Measurements from ENCODE around the gene MACROD2.

MACROD2 gene

DNA sequence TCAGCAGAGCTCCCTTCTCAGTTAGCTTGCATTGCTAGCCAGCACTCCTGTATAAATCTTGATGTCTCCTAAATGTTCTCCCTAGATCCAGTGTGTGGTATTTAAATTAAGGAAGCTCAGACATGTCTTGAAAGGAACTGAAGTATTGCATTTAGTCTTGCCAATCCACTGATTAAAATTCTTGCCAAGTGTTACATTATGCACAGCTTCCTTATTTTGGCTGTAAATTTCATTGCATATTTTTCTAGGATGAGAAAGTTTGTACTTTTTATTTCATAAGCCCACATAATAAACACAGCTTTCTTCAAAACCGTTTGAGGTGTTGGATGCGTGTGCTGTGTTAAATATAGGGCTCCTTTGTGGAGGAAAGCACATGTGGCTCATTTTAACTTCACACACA lies 671.9 kb downstream of the MACROD2 start:
- DNase-seq (ENCODE audit: low spot score) = no peak
- H3K27ac ChIP-seq = no peak overlapping the region
- TF ChIP-seq, protein P1, sequence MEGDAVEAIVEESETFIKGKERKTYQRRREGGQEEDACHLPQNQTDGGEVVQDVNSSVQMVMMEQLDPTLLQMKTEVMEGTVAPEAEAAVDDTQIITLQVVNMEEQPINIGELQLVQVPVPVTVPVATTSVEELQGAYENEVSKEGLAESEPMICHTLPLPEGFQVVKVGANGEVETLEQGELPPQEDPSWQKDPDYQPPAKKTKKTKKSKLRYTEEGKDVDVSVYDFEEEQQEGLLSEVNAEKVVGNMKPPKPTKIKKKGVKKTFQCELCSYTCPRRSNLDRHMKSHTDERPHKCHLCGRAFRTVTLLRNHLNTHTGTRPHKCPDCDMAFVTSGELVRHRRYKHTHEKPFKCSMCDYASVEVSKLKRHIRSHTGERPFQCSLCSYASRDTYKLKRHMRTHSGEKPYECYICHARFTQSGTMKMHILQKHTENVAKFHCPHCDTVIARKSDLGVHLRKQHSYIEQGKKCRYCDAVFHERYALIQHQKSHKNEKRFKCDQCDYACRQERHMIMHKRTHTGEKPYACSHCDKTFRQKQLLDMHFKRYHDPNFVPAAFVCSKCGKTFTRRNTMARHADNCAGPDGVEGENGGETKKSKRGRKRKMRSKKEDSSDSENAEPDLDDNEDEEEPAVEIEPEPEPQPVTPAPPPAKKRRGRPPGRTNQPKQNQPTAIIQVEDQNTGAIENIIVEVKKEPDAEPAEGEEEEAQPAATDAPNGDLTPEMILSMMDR (conservative IDR thresholded peaks at IDR 0.05; ENCODE audit: low read depth) = no peak
- ChIA-PET POLR2A (ENCODE audit: low non-redundant PET) (no interaction called here), CTCF (interaction anchor here (0.6 kb wide), 1 partner anchor 386 kb away, joined by 5 read pairs; no protein-coding TSS in a partner anchor)

DNA sequence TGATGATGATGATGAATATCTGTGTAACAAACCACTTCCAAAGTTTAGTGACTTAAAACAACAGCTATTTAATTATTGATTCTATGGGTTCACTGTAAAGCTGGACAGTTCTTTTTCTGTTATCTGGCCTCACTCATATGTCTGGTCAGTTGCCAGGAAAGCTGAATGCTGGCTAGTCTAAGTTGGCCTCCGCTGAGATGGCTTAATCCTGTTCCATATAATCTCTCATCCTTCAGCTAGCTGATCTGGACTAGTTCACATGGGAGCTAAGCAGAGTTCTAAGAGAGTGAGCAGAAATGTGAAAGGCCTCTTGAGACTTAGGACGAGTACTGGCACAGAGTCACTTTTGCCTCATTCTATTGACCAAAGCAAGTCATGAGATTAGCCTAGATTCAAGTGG lies 676.8 kb downstream of the MACROD2 start:
- H3K27ac ChIP-seq = no peak overlapping the region
- no peak for DNase-seq (ENCODE audit: low spot score)
- TF ChIP-seq, protein P1 (conservative IDR thresholded peaks at IDR 0.05; ENCODE audit: low read depth) = no peak
- ChIA-PET POLR2A (ENCODE audit: low non-redundant PET) (no interaction called here), CTCF (no interaction called here)

DNA sequence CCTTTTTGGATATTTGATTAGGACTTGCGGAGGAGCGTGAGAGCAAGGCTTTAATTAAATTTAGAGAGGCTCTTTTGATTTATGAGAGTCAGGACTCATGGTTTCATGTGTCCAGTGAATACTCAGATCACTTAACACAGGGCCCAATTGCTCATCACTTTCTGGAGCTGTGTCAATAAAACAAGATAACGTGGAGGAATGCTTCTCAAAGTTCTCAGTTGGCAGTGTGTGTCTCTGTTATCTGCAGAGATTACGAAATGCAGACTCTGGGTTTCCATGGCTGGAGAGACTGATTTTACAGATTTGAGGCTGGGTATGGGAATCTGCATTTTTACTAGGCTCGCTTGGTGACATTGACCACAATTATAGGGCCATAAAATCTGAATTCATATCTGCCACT lies 677.8 kb downstream of the MACROD2 start:
- TF ChIP-seq, protein P1 (conservative IDR thresholded peaks at IDR 0.05; ENCODE audit: low read depth) = no peak
- ChIA-PET POLR2A (ENCODE audit: low non-redundant PET) (no interaction called here), CTCF (no interaction called here)
- no peak overlapping the region for H3K27ac ChIP-seq
- no peak for DNase-seq (ENCODE audit: low spot score)

DNA sequence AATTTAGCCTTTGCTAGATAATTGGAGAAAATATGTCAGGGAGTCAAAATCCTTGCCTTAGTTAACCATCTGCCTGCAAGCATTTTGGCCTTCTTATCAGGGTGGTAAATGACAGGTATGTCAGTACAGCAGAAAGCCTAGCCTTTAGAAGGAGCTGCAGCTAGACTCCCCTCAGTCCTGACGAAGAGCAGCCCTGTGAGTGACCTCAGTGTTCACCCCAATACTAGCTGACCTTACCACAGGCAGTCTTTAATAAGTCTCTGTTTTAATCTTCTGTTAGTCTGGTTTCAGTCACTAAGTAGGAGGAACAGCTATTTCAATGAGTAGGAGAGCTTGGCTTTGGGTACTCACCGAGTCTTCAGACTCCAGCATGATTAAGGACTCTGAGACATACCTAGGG lies 682.1 kb downstream of the MACROD2 start:
- H3K27ac ChIP-seq = no peak overlapping the region
- POLR2A ChIA-PET (ENCODE audit: low non-redundant PET) = no interaction called here
- CTCF ChIA-PET = no interaction called here
- TF ChIP-seq, protein P1 (conservative IDR thresholded peaks at IDR 0.05; ENCODE audit: low read depth) = no peak
- no peak for DNase-seq (ENCODE audit: low spot score)

DNA sequence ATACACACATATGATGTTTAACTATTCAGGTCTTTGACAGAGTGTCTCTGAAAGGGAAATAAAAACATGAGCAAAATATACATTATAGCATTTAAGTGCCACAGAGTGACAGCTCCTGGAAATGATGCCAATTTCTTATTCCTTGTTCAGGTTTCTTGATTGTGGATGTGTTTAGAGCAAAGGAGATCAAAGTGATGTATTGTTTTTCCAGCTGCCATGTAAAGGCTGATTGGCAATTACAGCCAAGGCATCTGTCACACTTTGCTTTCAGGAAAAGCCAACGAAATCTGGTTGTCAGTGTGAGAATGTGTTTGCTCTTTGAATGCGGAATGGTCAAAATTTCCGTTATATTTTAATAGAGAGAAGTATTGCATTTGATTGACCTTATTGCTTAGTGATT lies 689.9 kb downstream of the MACROD2 start:
- H3K27ac ChIP-seq = no peak overlapping the region
- ChIA-PET CTCF (interaction anchor here (0.5 kb wide), 1 partner anchor 340 kb away, joined by 3 read pairs; no protein-coding TSS in a partner anchor), POLR2A (ENCODE audit: low non-redundant PET) (no interaction called here)
- TF ChIP-seq, protein P1 (conservative IDR thresholded peaks at IDR 0.05; ENCODE audit: low read depth) = no peak
- no peak for DNase-seq (ENCODE audit: low spot score)

DNA sequence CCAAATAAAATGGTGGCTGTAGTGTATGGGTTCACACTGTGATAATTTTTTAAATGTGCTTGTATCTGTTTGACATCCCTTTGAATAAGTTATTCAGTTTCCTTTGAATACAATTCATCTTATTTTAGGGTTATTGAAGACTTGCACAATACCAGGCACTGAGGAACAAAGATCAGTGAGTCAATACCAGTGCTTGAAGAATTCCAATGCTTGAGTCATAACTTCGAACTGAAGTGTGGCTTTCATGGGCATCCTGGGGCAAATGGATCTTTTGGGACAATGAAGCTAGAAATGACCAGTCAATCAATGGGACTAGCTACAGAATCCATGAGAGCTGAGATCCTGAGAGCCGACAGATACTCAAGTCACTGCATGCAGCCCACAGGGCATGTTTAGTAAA lies 692.0 kb downstream of the MACROD2 start:
- POLR2A ChIA-PET (ENCODE audit: low non-redundant PET) = no interaction called here
- TF ChIP-seq, protein P1 (conservative IDR thresholded peaks at IDR 0.05; ENCODE audit: low read depth) = no peak
- DNase-seq (ENCODE audit: low spot score) = peak; percentile 46
- no peak overlapping the region for H3K27ac ChIP-seq
- CTCF ChIA-PET = no interaction called here

DNA sequence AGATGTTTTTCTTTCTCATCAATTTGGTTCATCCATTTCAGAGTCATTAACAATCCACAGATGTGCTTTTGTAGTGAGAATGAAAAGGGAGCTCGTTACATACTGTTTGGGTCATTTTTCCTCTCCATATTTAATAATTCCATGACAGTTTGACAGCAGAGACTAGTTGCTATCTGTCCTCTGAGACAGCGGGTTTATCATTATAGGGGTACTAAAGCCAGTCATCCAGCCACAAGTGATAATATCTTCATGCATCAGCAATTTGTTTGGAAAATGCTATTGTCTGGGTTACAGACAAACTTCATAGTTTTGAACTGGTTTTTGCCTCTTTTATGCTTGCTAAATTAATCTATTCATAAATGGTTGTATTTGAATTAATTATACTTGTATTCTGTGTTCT lies 692.7 kb downstream of the MACROD2 start:
- DNase-seq (ENCODE audit: low spot score) = no peak
- TF ChIP-seq, protein P1 (conservative IDR thresholded peaks at IDR 0.05; ENCODE audit: low read depth) = no peak
- no peak overlapping the region for H3K27ac ChIP-seq
- CTCF ChIA-PET = no interaction called here
- POLR2A ChIA-PET (ENCODE audit: low non-redundant PET) = no interaction called here
